Measurements from ENCODE around the gene EIF3L. TPM values are rescaled to one million over a fixed set of nuclear protein-coding genes. Genes with fewer than 3 reads are reported as not detected.

Gene EIF3L
- polyA plus RNA-seq, 1 donor from 2014 or later: 352 TPM

GRCh38 chr22:37809672-37810333 is 39.4 kb upstream of the EIF3L start:
- no peaks in the 10 kb centered on the region for H3K36me3 ChIP-seq (ENCODE audit: insufficient read depth, low read length)
- no peak overlapping the region for H3K9ac ChIP-seq (ENCODE audit: low read length)
- H3K4me3 ChIP-seq (ENCODE audit: low read length): no peak overlapping the region
- H3K9me3 ChIP-seq (ENCODE audit: low read length): no peaks in the 10 kb centered on the region
- TF ChIP-seq SMC3 (conservative IDR thresholded peaks at IDR 0.05; ENCODE audit: poor library complexity) (no peak), POLR2AphosphoS5 (IDR thresholded peaks at IDR 0.05) (no peak), TAF1 (IDR thresholded peaks at IDR 0.05; ENCODE audit: low read depth) (no peak), RAD21 (conservative IDR thresholded peaks at IDR 0.05) (no peak), EZH2 (IDR thresholded peaks at IDR 0.05; ENCODE audit: borderline replicate concordance, insufficient read depth, low read length, poor library complexity, severe bottlenecking) (no peak), MXI1 (conservative IDR thresholded peaks at IDR 0.05; ENCODE audit: poor library complexity, severe bottlenecking) (no peak), CTCF (IDR thresholded peaks at IDR 0.05; ENCODE audit: poor library complexity, severe bottlenecking) (no peak), EP300 (conservative IDR thresholded peaks at IDR 0.05; ENCODE audit: poor library complexity, severe bottlenecking) (no peak)
- TF ChIP-seq, protein P1, sequence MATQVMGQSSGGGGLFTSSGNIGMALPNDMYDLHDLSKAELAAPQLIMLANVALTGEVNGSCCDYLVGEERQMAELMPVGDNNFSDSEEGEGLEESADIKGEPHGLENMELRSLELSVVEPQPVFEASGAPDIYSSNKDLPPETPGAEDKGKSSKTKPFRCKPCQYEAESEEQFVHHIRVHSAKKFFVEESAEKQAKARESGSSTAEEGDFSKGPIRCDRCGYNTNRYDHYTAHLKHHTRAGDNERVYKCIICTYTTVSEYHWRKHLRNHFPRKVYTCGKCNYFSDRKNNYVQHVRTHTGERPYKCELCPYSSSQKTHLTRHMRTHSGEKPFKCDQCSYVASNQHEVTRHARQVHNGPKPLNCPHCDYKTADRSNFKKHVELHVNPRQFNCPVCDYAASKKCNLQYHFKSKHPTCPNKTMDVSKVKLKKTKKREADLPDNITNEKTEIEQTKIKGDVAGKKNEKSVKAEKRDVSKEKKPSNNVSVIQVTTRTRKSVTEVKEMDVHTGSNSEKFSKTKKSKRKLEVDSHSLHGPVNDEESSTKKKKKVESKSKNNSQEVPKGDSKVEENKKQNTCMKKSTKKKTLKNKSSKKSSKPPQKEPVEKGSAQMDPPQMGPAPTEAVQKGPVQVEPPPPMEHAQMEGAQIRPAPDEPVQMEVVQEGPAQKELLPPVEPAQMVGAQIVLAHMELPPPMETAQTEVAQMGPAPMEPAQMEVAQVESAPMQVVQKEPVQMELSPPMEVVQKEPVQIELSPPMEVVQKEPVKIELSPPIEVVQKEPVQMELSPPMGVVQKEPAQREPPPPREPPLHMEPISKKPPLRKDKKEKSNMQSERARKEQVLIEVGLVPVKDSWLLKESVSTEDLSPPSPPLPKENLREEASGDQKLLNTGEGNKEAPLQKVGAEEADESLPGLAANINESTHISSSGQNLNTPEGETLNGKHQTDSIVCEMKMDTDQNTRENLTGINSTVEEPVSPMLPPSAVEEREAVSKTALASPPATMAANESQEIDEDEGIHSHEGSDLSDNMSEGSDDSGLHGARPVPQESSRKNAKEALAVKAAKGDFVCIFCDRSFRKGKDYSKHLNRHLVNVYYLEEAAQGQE (IDR thresholded peaks at IDR 0.05; ENCODE audit: borderline replicate concordance): no peak
- H3K79me2 ChIP-seq (replicated peaks; ENCODE audit: insufficient read depth, low read length): no peaks in the 10 kb centered on the region
- no peak overlapping the region for H3K27ac ChIP-seq (ENCODE audit: low read length)
- H3F3A ChIP-seq (ENCODE audit: insufficient read depth, low read length, poor library complexity, severe bottlenecking): peaks cover 3% of the 10 kb centered on the region
- no peaks in the 10 kb centered on the region for H4K20me1 ChIP-seq (ENCODE audit: insufficient read depth)
- no peaks in the 10 kb centered on the region for H3K9me2 ChIP-seq (ENCODE audit: insufficient read depth, low read length)
- peaks cover 27% of the 10 kb centered on the region for H3K27me3 ChIP-seq (ENCODE audit: insufficient read depth, low read depth, low read length)
- H2AFZ ChIP-seq (ENCODE audit: low read depth, low read length): no peak overlapping the region
- no peak overlapping the region for H3K4me2 ChIP-seq (ENCODE audit: low read length)

DNA sequence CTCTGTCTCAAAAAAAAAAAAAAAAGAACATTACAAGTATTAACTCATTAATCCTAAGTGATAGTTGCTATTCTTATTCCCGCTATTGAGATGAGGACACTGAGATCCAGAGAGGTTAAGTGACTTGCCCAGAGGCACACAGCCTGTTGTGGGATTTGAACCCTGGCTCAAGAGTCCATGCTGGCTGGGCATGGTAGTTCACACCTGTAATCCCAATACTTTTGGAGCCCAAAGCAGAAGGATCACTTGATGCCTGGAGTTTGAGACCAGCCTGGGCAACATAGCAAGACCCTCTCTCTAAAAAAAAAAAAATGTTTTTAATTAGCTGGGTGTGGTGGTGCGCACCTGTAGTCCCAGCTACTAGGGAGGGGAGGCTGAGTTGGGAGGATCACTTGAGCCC is 37.4 kb upstream of the EIF3L start:
- TF ChIP-seq, protein P1 (IDR thresholded peaks at IDR 0.05; ENCODE audit: borderline replicate concordance): no peak
- no peak for TF ChIP-seq RAD21 (conservative IDR thresholded peaks at IDR 0.05)
- no peak for TF ChIP-seq SMC3 (conservative IDR thresholded peaks at IDR 0.05; ENCODE audit: poor library complexity)
- no peak for TF ChIP-seq MXI1 (conservative IDR thresholded peaks at IDR 0.05; ENCODE audit: poor library complexity, severe bottlenecking)
- TF ChIP-seq EP300 (conservative IDR thresholded peaks at IDR 0.05; ENCODE audit: poor library complexity, severe bottlenecking): no peak
- no peak for TF ChIP-seq POLR2AphosphoS5 (IDR thresholded peaks at IDR 0.05)
- no peak for TF ChIP-seq EZH2 (IDR thresholded peaks at IDR 0.05; ENCODE audit: borderline replicate concordance, insufficient read depth, low read length, poor library complexity, severe bottlenecking)
- TF ChIP-seq CTCF (IDR thresholded peaks at IDR 0.05; ENCODE audit: poor library complexity, severe bottlenecking): no peak
- TF ChIP-seq TAF1 (IDR thresholded peaks at IDR 0.05; ENCODE audit: low read depth): no peak
- H3K4me3 ChIP-seq (ENCODE audit: low read length): no peak overlapping the region

More for the DNA sequence above, 37.4 kb upstream of the EIF3L start:
- peaks cover 3% of the 10 kb centered on the region for H3F3A ChIP-seq (ENCODE audit: insufficient read depth, low read length, poor library complexity, severe bottlenecking)
- H2AFZ ChIP-seq (ENCODE audit: low read depth, low read length): no peak overlapping the region
- H3K36me3 ChIP-seq (ENCODE audit: insufficient read depth, low read length): no peaks in the 10 kb centered on the region
- H4K20me1 ChIP-seq (ENCODE audit: insufficient read depth): no peaks in the 10 kb centered on the region
- no peaks in the 10 kb centered on the region for H3K9me3 ChIP-seq (ENCODE audit: low read length)
- H3K4me2 ChIP-seq (ENCODE audit: low read length): no peak overlapping the region
- H3K79me2 ChIP-seq (replicated peaks; ENCODE audit: insufficient read depth, low read length): no peaks in the 10 kb centered on the region
- H3K9me2 ChIP-seq (ENCODE audit: insufficient read depth, low read length): no peaks in the 10 kb centered on the region
- no peak overlapping the region for H3K9ac ChIP-seq (ENCODE audit: low read length)
- H3K27ac ChIP-seq (ENCODE audit: low read length): no peak overlapping the region
- H3K27me3 ChIP-seq (ENCODE audit: insufficient read depth, low read depth, low read length): peaks cover 7% of the 10 kb centered on the region
